HG02852 (cell line): ENCODE measurements around the gene ANKFN1.
A peak's percentile ranks its signal among the peaks of the same experiment; 100 is the strongest.
"Not testable (repeated sequence)": the region's sequence is repeated elsewhere in the genome, so short reads cannot be mapped to it uniquely, and the experiment has no call there.

Source experiments
- ATAC-seq: cut with Tn5 transposase; IDR thresholded peaks from one replicate; pipeline ENCODE4 v1.9.1; 2021; ENCODE audit warnings: mild to moderate bottlenecking, moderate library complexity; ENCODE audit not compliant: unreplicated experiment

ANKFN1 gene

DNA sequence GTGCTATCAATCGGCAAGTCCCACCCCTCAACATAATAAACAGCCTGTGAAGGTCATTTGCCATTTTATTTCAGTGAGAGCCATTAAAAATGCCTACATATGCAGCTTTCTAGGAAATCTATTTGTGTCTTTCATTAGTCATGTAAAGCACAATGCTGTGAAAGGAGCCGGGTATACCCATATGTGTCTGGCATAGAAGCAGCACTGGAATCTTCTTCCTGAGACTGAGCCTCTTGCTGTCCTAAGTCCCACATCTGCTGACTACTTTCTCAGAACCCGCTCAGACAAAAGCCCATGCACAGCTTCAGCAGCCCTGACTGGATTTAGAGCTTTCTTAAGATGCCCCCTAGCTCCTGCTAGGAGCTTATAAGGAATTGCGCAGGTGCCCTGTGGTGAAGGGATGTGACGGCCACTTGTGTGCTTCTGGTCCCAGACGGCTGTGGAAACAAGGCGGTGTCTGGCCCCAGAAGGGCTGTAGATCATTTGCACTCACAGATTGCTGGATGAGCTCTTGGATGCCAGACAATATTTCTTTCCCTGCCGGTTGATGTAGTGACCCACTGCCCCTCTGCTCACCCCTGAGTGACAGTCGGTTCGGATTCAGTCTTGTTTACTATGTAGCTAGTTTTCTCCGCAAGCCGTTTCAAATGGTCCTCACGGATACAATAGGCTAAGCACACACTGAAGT, 172.2 kb downstream of the ANKFN1 start:
- no peak for ATAC-seq

DNA sequence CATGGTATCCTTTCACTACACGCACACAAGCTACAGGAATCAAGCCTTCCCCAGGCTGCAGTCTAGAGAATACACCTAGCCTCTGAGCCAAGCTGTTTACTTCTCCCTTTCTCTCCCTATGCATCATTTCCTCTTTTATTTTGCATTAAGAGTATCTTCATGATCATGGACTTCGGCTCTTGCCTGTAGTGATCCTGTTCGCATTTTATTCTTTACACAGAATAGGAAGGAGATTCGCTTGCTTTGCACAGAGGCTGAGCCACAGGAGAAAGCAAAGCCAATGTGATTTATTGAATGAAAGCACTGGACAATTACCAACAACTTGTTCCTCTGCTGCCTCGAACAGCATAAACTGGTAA, 172.7 kb downstream of the ANKFN1 start:
- ATAC-seq: no peak

DNA sequence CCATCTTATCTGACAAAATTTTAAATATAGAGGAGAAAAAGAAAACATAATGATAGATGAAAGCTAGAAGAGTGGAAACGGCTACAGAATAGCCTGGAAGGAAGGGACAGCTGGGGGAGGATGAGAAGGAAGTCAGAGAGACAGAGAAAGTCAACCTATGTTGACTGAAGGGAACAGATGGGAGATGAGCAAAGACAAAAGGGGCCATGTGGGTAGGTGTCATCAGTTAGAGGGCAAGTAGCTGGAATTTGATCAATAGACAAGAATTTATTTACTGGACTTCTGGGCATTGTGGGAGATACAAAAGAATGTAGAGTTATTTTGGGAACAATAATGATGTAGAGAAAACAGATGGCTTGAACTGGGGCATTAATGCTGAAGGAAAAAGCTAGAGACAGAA, 194.4 kb downstream of the ANKFN1 start:
- no peak for ATAC-seq

DNA sequence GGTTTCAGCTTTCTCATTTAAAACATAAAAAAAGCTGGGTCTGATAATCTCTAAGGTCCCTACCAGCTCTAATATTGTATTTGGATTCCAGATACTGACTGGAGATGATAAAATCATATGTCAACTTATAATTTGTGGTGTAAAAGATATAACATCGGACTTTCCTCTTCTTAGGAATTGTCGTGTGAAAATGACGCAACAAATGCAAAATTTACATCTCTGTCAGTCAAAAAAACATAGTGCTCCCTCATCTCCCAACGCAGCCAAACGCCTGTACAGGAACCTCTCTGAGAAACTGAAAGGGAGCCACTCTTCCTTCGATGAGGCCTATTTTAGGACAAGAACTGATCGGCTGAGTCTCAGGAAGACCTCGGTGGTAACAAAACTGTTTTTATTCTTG, 197.3 kb downstream of the ANKFN1 start:
- ATAC-seq: no peak

DNA sequence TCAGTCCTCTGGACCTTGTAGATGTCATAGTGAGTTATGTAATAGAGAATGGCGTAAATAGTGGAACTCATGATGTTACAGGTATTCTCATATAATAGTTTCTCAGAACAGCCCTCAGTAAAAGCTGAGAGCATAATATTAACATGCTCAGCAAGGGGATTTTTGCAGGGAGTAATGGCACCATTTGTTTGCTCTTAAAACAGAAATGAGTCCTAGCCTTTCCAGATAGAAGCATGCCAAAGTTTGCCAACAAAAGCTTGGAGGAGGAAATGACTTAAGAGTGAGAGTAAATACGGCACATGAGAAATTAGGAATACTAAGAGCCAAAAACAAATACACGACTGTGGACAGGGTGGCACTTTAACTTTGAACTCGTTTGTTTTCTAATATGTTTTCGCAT, 198.4 kb downstream of the ANKFN1 start:
- ATAC-seq: no peak

DNA sequence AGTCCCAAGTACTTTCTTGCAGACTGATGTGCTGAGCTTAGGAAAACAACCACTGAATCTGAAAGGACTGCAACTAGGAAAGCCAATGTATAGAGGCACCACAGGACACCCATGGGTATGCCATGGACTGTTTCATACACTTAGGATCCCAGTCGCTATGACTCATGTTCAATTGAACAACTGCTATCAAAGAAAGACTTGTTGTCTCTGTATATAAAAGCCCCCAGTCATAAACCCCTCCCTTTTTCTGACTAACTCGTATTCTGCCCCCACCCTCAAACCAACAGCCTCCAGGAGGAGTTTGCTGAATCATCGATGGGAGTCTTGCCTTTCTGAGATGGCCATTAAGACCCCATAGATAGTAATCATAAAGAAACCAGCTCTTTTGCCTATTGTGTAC, 205.4 kb downstream of the ANKFN1 start:
- no peak for ATAC-seq

DNA sequence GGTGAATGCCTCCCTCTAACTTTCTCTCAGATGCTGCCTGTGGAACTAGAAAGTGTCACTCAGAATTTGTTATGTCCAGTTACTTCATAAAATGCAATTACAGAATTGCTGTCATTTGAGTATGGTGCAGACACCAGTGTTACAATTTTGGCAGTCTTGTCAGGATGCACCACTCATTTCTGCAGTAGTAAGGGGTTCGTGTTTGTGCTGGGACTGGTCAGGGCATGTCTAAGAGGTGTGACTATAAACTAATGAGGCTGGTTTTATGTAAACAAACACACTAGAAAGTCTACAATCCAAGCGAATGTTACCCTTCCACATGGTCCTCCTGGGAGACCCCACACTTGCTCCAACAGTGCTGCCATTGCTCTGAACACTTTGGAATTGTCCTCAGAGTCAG, 206.2 kb downstream of the ANKFN1 start:
- ATAC-seq: no peak

DNA sequence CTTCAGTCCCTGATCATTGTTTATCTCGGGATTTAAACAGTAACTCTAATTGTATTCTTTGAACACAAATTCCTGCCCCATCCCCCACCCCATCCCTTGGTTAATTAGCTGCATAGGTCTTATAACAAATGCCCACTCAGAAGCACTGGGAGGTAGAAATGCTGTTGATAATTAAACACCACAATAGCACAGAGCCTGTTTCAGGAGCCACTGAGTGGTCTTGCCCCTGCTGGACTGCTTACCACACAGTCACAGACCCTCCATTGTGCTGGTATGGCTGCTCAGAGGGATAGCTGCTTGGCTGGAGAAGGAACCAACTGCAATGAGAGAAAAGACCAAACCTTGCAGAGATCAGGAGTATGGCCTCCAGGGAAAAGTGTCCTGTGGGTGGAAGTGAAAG, 214.1 kb downstream of the ANKFN1 start:
- no peak for ATAC-seq

DNA sequence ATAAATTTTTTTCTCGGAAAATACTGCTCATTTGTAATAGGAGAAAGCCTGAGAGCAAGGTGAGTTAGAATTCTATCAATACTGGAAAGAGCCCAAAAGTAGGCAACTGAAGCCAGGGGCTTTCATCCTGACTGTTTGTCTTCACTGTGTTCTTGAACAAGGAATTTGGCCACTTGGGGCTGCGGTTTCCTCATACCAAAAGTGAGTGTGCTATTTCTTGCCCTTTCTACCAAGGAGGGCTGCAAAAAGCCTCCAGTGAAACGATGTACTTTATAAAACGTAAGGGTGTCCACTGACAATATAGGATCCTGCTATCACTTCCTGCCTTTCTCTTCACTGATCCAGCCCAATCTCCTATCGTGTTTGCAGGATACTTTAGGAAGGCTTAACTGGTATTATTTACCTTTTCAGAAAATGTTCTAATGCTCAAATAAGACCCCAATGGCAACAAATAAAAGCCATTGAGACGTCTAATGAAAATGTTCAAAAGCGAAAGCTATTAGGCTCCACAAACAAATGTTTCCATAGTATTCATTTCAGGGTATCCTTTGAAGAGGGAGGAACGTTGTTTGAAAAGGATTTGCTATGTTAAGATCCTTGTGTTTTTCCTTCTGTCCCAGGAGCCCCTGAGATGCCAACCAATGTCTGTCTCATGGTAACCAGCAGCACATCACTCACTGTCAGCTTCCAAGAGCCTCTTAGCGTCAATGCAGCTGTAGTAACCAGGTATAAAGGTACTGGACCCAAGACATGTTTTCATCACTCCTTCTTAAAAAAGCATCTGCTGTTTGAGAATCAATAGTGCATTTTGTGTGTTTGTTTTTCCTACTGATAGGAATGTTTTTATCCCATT, 220.9 kb downstream of the ANKFN1 start:
- no peak for ATAC-seq

DNA sequence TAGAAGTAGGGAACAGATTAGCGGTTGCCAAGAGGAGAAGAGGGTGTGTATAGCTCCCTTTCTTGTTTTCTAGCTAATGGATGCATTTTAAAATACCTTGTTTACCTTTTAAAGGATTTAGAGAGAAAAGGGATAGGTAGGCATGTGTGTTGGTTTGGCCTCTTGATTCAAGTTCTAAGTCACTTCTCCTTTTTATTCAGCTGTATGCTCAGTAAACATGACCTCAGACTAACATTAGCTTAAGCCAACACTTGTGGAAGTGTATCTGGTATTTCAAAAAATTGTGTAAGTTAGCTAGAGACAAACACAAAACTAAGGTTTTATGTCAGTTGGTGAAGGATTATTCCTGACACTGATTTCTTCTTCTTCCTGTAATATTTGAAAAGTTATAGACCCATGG, 236.1 kb downstream of the ANKFN1 start:
- ATAC-seq: no peak

DNA sequence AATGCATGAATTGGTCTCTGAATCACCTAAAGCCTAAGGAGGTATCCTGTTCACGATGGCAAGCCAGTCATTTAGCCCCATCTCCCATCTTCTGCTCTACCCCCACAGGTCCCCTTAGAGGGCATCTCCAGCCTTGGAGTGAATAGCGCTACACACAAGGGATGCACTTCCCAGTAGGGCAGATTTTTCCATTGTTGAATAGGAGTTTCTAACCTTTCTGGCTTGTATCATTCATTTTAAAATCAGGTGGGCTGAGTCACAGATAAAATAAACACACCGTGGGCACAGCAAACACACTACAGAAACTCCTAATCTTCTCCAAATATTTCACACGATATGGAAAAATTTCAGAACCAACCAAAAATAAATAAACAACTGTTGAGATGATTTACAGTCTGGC, 239.0 kb downstream of the ANKFN1 start:
- no peak for ATAC-seq

DNA sequence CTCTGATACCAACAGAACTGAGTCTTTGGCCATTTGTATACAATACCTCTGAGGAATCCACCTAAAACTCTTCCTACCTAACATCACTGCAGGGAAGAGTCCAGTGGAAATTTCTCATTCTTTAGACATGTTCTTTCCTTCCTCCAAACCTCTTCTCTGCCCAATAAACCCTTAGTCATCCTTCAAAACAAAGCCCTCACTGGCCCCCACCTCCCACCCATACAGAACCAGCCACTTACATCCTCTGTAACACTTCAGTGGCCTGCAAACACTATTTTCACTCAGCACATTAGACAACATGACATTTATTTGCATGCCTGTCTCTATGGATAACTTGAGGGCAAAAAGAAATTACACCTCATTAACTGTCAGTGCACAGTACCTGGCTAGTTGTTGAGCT, 239.9 kb downstream of the ANKFN1 start:
- ATAC-seq: peak; percentile 48

DNA sequence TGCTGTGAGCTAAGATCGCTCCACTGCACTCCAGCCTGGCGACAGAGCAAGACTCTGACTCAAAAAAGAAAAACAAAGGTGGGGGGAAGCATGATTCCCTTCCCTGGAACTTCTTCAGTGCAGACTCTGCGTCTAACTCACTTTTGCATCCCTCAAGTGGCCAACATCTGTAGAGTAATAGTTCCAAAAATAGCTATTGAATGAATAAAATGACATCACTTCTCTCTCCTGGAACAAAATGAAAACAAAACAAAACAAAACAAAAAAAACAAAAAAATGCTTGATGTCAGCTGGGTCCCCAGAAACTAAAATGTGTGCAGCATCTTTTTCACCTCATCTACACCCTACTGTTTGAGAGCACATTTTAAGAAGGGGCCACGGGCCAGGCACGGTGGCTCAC, 242.5 kb downstream of the ANKFN1 start:
- no peak for ATAC-seq

DNA sequence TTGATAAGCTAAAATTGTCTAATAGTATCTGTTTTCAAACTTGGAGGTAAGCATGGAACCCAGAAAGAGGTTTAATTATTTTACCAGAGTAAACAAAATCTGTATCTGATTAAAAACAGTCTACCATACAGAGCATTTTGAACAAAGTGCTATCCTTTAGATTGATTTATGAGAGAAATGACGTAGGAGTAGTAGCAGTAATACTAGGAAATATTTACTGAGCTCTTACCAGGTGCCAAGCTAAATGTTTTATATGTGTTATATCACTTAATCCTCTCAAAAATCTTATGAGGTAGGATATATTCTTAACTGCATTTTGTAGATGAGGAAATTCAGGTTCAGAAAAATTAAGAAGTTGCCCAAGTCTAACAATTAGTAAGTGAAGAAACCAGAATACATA, 253.8 kb downstream of the ANKFN1 start:
- ATAC-seq: no peak

DNA sequence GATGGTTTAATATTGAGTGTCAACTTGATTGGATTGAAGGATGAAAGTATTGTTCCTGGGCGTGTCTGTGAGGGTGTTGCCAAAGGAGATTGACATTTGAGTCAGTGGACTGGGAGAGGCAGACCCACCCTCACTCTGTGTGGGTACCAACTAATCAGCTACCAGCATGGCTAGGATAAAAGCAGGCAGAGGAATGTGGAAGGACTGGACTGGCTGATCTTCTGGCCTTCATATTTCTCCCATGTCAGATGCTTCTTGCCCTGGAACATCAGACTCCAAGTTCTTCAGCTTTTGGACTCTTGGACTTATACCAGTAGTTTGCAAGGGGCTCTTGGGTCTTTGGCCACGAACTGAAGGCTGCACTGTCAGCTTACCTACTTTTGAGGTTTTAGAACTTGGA, 259.1 kb downstream of the ANKFN1 start:
- ATAC-seq: not testable (repeated sequence)

DNA sequence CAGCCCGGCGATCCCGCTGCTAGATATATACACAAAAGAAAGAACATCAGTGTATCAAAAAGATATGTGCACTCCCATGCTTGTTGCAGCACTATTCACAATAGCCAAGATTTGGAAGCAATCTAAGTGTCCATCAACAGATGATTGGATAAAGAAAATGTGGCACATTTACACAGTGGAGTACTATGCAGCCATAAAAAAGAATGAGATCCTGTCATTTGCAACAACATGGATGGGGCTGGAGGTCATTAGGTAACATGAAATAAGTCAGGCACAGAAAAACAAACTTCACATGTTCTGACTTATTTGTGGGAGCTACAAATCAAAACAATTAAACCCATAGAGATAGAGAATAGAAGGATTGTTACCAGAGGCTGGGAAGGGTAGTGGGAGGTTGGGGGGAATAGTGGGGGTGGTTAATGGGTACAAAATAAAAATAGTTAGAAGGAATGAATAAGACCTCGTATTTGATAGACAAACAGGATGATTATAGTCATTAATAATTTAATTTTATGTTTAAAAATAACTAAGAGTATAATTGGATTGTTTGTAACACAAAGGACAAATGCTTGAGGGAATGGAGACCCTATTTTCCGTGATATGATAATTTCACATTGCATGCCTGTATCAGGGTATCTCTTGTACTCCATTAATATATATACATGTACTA, 263.5 kb downstream of the ANKFN1 start:
- no peak for ATAC-seq

DNA sequence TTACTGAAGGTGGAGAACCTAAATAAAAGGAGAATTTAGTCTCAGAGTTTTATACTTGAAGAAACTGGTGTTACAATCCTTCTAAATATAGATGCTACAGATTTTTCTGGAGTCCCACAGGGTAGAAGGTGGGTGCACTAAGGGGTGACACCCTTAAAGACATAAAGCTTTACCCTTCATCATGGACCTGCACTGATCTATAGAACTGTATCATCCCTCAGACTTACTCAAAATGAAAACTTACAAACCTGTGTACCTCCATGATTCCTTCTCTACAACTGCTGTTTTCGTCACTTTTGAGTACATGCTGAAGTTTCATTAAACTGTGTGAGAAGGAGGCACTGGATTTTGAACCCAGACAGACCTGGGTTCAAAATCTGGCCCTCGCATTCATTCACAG, 270.7 kb downstream of the ANKFN1 start:
- no peak for ATAC-seq

DNA sequence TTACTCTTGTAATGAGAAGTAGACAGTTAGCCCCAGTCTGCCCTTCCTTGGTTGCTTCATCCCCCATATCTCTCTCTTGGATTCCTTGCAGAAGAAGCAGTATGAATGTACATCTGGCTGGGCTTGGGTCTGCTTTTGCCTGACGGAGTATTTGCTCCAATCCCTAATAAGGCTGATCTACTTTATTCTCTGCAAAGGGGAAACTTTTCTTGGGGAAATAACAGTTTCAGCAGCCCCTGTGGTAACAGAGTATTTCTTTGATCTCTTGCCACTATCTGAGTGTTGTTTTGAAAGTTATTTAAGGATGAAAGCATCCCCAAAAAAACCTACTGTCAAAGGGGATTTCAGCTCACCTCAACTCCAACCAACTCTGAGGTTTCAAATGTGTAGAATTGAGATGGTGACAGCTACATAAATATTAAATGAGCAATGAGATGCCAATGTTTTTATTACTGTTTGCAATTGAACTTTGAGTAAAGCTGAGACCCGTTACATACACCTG, 271.3 kb downstream of the ANKFN1 start:
- ATAC-seq: peak; percentile 68

DNA sequence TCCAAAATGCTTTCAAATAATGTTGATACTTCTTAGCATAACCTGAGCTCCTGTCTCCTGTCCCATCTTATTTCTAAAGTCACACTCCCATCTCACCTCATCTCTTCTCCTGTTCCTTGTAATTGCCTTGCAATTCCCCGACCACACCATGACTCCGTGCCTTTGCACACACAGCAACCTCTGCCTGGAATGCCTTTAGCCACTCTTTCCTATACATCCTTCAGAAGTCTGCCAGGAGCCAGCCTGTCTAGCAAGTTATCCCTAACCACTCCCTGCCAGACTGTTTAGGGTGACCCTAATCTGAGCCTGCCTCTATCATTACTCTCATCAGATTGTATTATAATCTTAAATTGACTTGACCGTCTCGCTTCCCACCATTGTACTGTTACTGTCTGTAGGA, 272.2 kb downstream of the ANKFN1 start:
- ATAC-seq: no peak

DNA sequence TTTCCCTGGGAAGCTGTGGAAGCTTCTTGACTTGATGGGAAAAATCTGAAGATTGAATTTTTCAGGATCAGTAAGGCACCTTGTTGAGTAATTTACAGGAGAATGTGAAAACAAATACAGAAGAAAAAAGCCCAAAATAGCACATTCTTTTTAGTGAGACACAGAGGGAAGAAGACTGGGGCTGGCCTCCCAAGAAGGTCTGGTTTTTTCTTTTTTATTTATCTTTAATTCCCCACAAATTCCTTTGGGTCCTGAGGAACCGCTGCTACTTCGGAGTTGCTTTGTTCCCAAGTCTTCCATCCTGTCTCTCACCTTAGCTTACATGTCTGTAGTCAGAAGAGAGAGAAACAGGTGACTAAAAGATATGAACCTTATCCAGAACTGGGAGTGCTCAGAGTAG, 273.6 kb downstream of the ANKFN1 start:
- ATAC-seq: no peak

DNA sequence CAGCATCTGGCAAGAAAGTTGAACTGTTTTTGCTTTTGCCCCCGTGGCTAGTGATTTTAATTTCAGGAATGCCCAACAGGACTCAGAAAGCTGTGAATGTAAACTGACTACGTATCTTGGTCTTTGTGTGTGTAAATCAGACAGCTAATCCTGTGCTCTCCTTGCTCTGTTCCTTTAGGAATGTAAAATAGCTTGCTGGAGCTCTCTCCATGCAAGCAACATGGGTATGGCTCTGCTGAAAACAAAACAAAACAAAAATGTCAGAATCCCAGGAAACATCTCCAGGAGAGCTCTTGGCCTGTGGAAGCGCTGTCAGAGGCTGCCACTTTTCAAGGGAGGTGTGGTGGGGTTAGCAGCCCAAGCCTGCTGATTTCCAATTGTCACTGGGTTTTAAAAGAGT, 278.5 kb downstream of the ANKFN1 start:
- no peak for ATAC-seq

DNA sequence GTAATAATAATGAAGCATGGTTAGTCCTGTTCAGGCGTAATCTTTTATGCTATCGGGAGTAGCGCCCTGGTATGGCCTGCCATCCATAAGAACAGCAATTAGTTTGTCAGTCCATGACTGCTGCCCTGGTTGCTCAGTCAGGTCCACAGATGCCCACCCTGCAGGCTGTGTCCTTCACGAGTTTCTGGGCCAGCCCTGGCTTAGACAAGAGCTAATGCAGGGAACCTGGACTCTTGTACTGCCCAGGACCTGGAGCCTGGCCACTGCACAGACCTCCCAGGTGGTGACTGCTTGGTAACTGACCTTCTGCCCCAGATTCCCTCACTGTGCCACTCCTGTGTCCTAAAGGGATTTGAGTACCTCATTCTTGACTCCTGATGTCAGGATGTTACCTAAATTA, 279.2 kb downstream of the ANKFN1 start:
- no peak for ATAC-seq
